OCI-LY7 (cell line): ENCODE measurements around the gene SCRT2. TPM values are rescaled to one million over a fixed set of nuclear protein-coding genes. Genes with fewer than 3 reads are reported as not detected.

Source experiments
- BruUV-seq: library from RNA; stranded (reverse); fragments of 400-500 nt; replicated peaks from 2 replicates; lab custom pipeline; 2021; lab: Mats Ljungman, UMichigan
- CTCF ChIA-PET: fragments of 300-600 bp; sonication (Branson Sonifier 250); formaldehyde crosslinking; loops from one replicate; lab custom pipeline; 2022; ENCODE audit warnings: antibody characterized with exemption; ENCODE audit not compliant: unreplicated experiment; lab: Charles Lee
- POLR2A ChIA-PET: fragments of 300-600 bp; sonication (Branson Sonifier 250); formaldehyde crosslinking; loops from one replicate; lab custom pipeline; 2022; ENCODE audit warnings: antibody characterized with exemption; lab: Charles Lee
- DNase-seq: peaks from one replicate; pipeline ENCODE4 v3.0.0-alpha.2; 2015; ENCODE audit warnings: low spot score
- H2AFZ ChIP-seq: fragments of 200-600 bp; sonication (generic), shearing (Covaris generic); 2 replicates; pipeline ENCODE4 v1.6.1; 2014; ENCODE audit warnings: mild to moderate bottlenecking, antibody characterized with exemption, low read length, moderate library complexity
- H3K27ac ChIP-seq: fragments of 200-600 bp; sonication (generic); 2 replicates; pipeline ENCODE4 v1.5.1; 2014; ENCODE audit warnings: mixed run types, low read depth, mild to moderate bottlenecking, moderate library complexity, low read length, inconsistent platforms; ENCODE audit not compliant: poor library complexity, severe bottlenecking
- H3K36me3 ChIP-seq: fragments of 200-600 bp; sonication (generic); 2 replicates; pipeline ENCODE4 v1.6.1; 2014; ENCODE audit warnings: mild to moderate bottlenecking, antibody characterized with exemption, low read length, moderate library complexity, mixed read lengths; ENCODE audit not compliant: insufficient read depth
- H3K4me1 ChIP-seq: fragments of 200-600 bp; sonication (generic); 2 replicates; pipeline ENCODE4 v1.5.1; 2014; ENCODE audit warnings: mild to moderate bottlenecking, low read length; ENCODE audit not compliant: insufficient read depth, poor library complexity, severe bottlenecking
- H3K4me2 ChIP-seq: fragments of 200-600 bp; sonication (generic); 2 replicates; pipeline ENCODE4 v1.6.1; 2014; ENCODE audit warnings: mild to moderate bottlenecking, low read length
- H3K4me3 ChIP-seq: fragments of 200-600 bp; sonication (generic); 2 replicates; pipeline ENCODE4 v1.5.1; 2014; ENCODE audit warnings: mild to moderate bottlenecking, low read depth, low read length; ENCODE audit not compliant: poor library complexity, severe bottlenecking
- H3K79me2 ChIP-seq: fragments of 200-600 bp; sonication (generic); 2 replicates; pipeline ENCODE4 v1.6.1; 2016; ENCODE audit warnings: low read depth, mild to moderate bottlenecking, low read length, moderate library complexity, mixed read lengths; ENCODE audit not compliant: insufficient read depth
- H3K9me2 ChIP-seq: fragments of 200-600 bp; sonication (generic); 2 replicates; pipeline ENCODE4 v1.6.1; 2016; ENCODE audit warnings: mild to moderate bottlenecking, low read length, mixed read lengths; ENCODE audit not compliant: insufficient read depth
- H3K9me3 ChIP-seq: fragments of 200-600 bp; sonication (generic); 2 replicates; pipeline ENCODE4 v1.6.1; 2014; ENCODE audit warnings: mild to moderate bottlenecking, mixed run types, low read length, mixed read lengths
- H4K20me1 ChIP-seq: fragments of 200-600 bp; sonication (generic); 2 replicates; pipeline ENCODE4 v1.6.1; 2014; ENCODE audit warnings: mild to moderate bottlenecking, antibody characterized with exemption, low read length, moderate library complexity, mixed read lengths; ENCODE audit not compliant: insufficient read depth
- CTCF ChIP-seq: fragments of 200-600 bp; sonication (generic); conservative IDR thresholded peaks from 2 replicates; pipeline ENCODE4 v1.5.1; 2014; ENCODE audit warnings: mild to moderate bottlenecking, antibody characterized with exemption, low read length, moderate library complexity, mixed read lengths
- EZH2phosphoT487 ChIP-seq: fragments of 200-600 bp; sonication (generic); IDR thresholded peaks from 2 replicates; pipeline ENCODE4 v1.6.1; 2018; ENCODE audit warnings: low read depth, borderline replicate concordance, mild to moderate bottlenecking, mixed run types, antibody characterized with exemption, low read length, moderate library complexity, mixed read lengths
- intact Hi-C: fragments of 100-400 bp; cut with micrococcal nuclease; formaldehyde crosslinking; loops from one replicate; pipeline ENCODE4 v1.10.0; 2022; ENCODE audit not compliant: unreplicated experiment
- total RNA-seq, 2 experiments: library from RNA; depleted of rRNA in 1 of 2; stranded (reverse); fragments of >200 nt in 1 of 2; shearing (Covaris generic) in 1 of 2; gene quantifications; 2 replicates each; pipeline ENCODE4 v1.2.3, GENCODE V29; 2014 to 2022

The SCRT2 gene
- total RNA-seq, 2 experiments from 2014 or later = not detected

DNA sequence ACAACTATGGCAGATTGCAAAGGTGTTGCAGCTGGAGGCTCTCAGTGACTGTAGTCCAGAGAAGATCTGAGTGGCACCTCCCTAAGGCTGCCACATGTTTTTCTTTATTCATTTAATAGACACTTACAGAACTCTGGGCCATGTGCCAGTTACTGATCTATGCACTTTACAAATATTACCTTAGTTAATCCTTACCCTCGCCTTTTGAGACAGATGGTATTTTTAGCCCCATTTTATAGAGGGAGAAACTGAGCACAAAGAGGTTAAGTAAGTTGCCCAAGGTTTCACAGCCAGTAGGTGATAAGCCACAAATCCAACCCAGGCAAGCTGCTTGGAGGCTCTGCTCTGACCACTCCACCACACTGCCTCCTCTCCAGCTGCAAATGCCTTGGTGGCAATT is 6.5 kb upstream of the SCRT2 start:
- BruUV-seq = no TSS peak
- H3K9me3 ChIP-seq = no peaks in the 10 kb centered on the region
- H3K4me2 ChIP-seq = no peak overlapping the region
- no peaks in the 10 kb centered on the region for H3K9me2 ChIP-seq
- ChIA-PET POLR2A (interaction anchor here (0.5 kb wide), 1 partner anchor 66 kb away, joined by 4 read pairs; no protein-coding TSS in a partner anchor), CTCF (no interaction called here)
- H4K20me1 ChIP-seq = no peaks in the 10 kb centered on the region
- no peaks in the 10 kb centered on the region for H3K36me3 ChIP-seq
- H3K4me1 ChIP-seq = no peaks in the 10 kb centered on the region
- TF ChIP-seq EZH2phosphoT487 (no peak), CTCF (no peak)
- intact Hi-C loops = no loop called here
- no peak overlapping the region for H3K4me3 ChIP-seq
- H2AFZ ChIP-seq = no peak overlapping the region
- DNase-seq = no peak
- H3K79me2 ChIP-seq = no peaks in the 10 kb centered on the region
- no peak overlapping the region for H3K27ac ChIP-seq

GRCh38 chr20:680638-681187 is 5.1 kb upstream of the SCRT2 start:
- POLR2A ChIA-PET = interaction anchor here (0.5 kb wide), 1 partner anchor 152 kb away, joined by 3 read pairs; no protein-coding TSS in a partner anchor
- BruUV-seq = no TSS peak

More at GRCh38 chr20:680638-681187, 5.1 kb upstream of the SCRT2 start:
- no peak overlapping the region for H3K27ac ChIP-seq
- CTCF ChIA-PET = no interaction called here
- H2AFZ ChIP-seq = no peak overlapping the region
- H3K36me3 ChIP-seq = no peaks in the 10 kb centered on the region
- intact Hi-C loops = no loop called here
- no peak for DNase-seq
- H3K9me2 ChIP-seq = no peaks in the 10 kb centered on the region
- TF ChIP-seq CTCF = no peak
- TF ChIP-seq EZH2phosphoT487 = no peak
- H3K4me1 ChIP-seq = peaks cover 12% of the 10 kb centered on the region
- H3K9me3 ChIP-seq = no peaks in the 10 kb centered on the region
- no peaks in the 10 kb centered on the region for H4K20me1 ChIP-seq
- H3K4me3 ChIP-seq = no peak overlapping the region
- H3K79me2 ChIP-seq = no peaks in the 10 kb centered on the region
- H3K4me2 ChIP-seq = no peak overlapping the region
